ENCODE data around the gene OSBPL5. TPM values are rescaled to one million over a fixed set of nuclear protein-coding genes. Genes with fewer than 3 reads are reported as not detected.
A peak's percentile ranks its signal among the peaks of the same experiment; 100 is the strongest.

The OSBPL5 gene
- total and polyA plus RNA-seq, 2 donors (not counting 1 experiment from before 2014, with no cell fraction given): 12.4 to 49.0 TPM

DNA sequence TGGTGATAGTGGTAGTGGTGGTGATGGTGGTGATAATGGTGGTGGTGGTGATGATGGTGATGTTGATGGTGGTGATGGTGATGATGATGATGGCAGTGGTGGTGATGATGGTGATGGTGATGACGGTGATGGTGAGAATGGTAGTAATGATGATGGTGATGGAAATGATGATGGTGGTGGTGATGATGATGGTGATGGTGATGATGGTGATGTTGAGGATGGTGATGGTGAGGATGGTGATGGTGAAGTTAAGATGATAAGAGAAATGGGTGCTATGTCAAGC lies 41.8 kb upstream of the OSBPL5 start:
- TF ChIP-seq EZH2 (IDR thresholded peaks at IDR 0.05; ENCODE audit: low read length, missing control alignments): no peak
- TF ChIP-seq, protein P1, sequence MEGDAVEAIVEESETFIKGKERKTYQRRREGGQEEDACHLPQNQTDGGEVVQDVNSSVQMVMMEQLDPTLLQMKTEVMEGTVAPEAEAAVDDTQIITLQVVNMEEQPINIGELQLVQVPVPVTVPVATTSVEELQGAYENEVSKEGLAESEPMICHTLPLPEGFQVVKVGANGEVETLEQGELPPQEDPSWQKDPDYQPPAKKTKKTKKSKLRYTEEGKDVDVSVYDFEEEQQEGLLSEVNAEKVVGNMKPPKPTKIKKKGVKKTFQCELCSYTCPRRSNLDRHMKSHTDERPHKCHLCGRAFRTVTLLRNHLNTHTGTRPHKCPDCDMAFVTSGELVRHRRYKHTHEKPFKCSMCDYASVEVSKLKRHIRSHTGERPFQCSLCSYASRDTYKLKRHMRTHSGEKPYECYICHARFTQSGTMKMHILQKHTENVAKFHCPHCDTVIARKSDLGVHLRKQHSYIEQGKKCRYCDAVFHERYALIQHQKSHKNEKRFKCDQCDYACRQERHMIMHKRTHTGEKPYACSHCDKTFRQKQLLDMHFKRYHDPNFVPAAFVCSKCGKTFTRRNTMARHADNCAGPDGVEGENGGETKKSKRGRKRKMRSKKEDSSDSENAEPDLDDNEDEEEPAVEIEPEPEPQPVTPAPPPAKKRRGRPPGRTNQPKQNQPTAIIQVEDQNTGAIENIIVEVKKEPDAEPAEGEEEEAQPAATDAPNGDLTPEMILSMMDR (conservative IDR thresholded peaks at IDR 0.05 in 1 of 2, IDR thresholded peaks at IDR 0.05 in 1 of 2; ENCODE audit: low read depth in 1 of 2, low read length in 2 of 2): no peak
- H2AFZ ChIP-seq (ENCODE audit: low read length): no peak overlapping the region
- no peaks in the 10 kb centered on the region for H3K4me1 ChIP-seq (ENCODE audit: control insufficient read depth, extremely low read depth, insufficient read depth, low read length)
- DNase-seq (ENCODE audit: low read depth in 2 of 2): no peak
- H3K36me3 ChIP-seq (ENCODE audit: control insufficient read depth, insufficient read depth, low read length): no peaks in the 10 kb centered on the region
- no peak overlapping the region for H3K27ac ChIP-seq (ENCODE audit: insufficient read depth, low read length)
- H3K27me3 ChIP-seq (ENCODE audit: control insufficient read depth, insufficient read depth, low read length): peaks cover 21% of the 10 kb centered on the region
- H3K4me2 ChIP-seq (ENCODE audit: extremely low read depth, insufficient read depth, low read length): no peak overlapping the region
- no peaks in the 10 kb centered on the region for H3K9me3 ChIP-seq (ENCODE audit: control insufficient read depth, insufficient read depth, low read depth, low read length)
- no peak overlapping the region for H3K4me3 ChIP-seq (replicated peaks in 1 of 4; ENCODE audit: control extremely low read depth in 1 of 4, insufficient read depth in 1 of 4, low read depth in 3 of 4, low read length in 4 of 4)
- no peaks in the 10 kb centered on the region for H4K20me1 ChIP-seq (ENCODE audit: control insufficient read depth, extremely low read depth, insufficient read depth, low read length)
- no peak overlapping the region for H3K9ac ChIP-seq (ENCODE audit: insufficient read depth, low read length)
- H3K79me2 ChIP-seq (ENCODE audit: control insufficient read depth, insufficient read depth, low read length): no peaks in the 10 kb centered on the region

DNA sequence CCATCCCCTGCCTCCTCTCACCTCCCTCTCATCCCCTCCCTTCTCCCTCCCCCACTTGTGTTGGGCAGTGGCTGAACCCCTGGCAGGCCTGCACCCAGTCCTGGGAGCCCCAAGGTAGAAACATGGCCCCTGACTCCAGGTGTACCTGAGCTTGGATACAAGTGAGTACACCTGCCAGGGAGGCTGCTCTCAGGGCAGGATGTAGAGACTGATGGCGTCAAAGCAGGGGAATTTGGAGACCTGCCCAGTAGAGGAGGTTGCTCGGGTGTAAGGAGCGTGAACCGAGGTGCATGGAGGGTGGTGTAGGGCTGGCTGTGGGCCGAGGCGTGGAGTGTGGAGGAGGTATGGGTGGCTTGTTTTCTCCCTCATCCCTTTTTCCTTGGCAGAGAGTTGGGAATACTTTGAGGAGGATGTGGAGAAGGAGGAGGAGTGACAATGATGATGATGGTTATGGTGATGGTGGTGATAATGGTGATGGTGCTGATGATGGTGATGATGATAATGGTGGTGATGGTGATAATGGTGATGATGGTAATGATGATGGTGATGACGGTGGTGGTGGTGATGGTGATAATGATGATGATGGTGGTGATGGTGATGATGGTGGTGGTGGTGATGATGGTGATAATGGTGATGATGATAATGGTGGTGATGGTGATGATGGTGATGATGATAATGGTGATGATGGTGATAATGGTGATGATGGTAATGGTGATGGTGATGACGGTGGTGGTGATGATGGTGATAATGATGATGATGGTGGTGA lies 41.2 kb upstream of the OSBPL5 start:
- Histone ChIP-seq H3K4me3 (replicated peaks in 1 of 4; ENCODE audit: control extremely low read depth in 1 of 4, insufficient read depth in 1 of 4, low read depth in 3 of 4, low read length in 4 of 4) (no peak overlapping the region), H3K36me3 (ENCODE audit: control insufficient read depth, insufficient read depth, low read length) (no peaks in the 10 kb centered on the region), H3K9me3 (ENCODE audit: control insufficient read depth, insufficient read depth, low read depth, low read length) (no peaks in the 10 kb centered on the region), H3K4me2 (ENCODE audit: extremely low read depth, insufficient read depth, low read length) (no peak overlapping the region), H3K4me1 (ENCODE audit: control insufficient read depth, extremely low read depth, insufficient read depth, low read length) (no peaks in the 10 kb centered on the region), H3K27me3 (ENCODE audit: control insufficient read depth, insufficient read depth, low read length) (peaks cover 26% of the 10 kb centered on the region), H3K9ac (ENCODE audit: insufficient read depth, low read length) (no peak overlapping the region), H3K79me2 (ENCODE audit: control insufficient read depth, insufficient read depth, low read length) (no peaks in the 10 kb centered on the region), H4K20me1 (ENCODE audit: control insufficient read depth, extremely low read depth, insufficient read depth, low read length) (no peaks in the 10 kb centered on the region), H3K27ac (ENCODE audit: insufficient read depth, low read length) (no peak overlapping the region), H2AFZ (ENCODE audit: low read length) (no peak overlapping the region)
- no peak for TF ChIP-seq EZH2 (IDR thresholded peaks at IDR 0.05; ENCODE audit: low read length, missing control alignments)
- TF ChIP-seq, protein P1 (conservative IDR thresholded peaks at IDR 0.05 in 1 of 2, IDR thresholded peaks at IDR 0.05 in 1 of 2; ENCODE audit: low read depth in 1 of 2, low read length in 2 of 2): no peak
- DNase-seq (ENCODE audit: low read depth in 2 of 2): no peak

DNA sequence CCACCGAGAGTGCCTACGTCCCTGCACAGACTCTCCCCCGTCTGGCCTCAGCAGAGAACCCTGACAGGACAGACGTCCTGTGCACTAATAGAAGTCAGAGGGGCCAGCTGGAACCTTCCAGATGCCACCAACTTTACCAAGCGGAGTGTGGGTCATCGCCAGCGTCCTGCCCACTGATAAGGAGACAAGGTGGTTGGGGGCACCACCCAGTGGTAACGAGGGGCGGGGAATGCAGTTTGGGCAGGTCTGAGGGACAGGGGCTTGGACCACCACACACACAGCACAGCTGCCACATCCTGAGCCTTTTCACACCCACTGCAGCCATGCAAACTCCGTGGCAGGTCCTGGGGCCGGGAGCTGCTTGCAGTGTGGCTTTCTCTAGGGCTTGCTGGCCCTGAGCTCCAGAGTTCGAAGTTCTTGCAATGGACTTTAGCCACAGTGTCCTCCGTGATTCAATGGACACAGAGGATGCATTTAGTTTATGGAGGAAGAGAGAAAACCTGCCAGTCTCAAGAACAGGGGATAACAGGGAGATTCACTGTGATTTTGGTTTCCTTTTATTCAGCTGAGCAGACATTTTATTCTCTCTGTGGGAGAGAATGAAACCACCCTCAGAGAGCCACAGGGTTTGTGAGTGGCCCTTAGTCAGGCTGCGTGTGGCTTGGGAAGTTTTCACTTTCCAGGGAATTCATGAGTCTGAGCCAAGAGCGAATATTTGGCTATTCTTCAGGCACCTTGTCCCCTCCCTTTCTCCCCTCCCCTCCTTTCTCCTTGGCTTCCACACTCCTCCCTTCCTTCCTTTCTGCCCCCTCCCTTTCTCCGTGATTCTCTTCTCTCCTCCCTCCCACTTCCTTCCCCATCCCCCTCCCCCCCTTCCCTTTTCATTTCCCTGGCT lies 40.4 kb upstream of the OSBPL5 start:
- H4K20me1 ChIP-seq (ENCODE audit: control insufficient read depth, extremely low read depth, insufficient read depth, low read length): no peaks in the 10 kb centered on the region
- TF ChIP-seq EZH2 (IDR thresholded peaks at IDR 0.05; ENCODE audit: low read length, missing control alignments): no peak
- TF ChIP-seq, protein P1 (conservative IDR thresholded peaks at IDR 0.05 in 1 of 2, IDR thresholded peaks at IDR 0.05 in 1 of 2; ENCODE audit: low read depth in 1 of 2, low read length in 2 of 2): no peak
- H3K9ac ChIP-seq (ENCODE audit: insufficient read depth, low read length): no peak overlapping the region
- no peak overlapping the region for H2AFZ ChIP-seq (ENCODE audit: low read length)
- no peaks in the 10 kb centered on the region for H3K4me1 ChIP-seq (ENCODE audit: control insufficient read depth, extremely low read depth, insufficient read depth, low read length)
- no peak overlapping the region for H3K4me3 ChIP-seq (replicated peaks in 1 of 4; ENCODE audit: control extremely low read depth in 1 of 4, insufficient read depth in 1 of 4, low read depth in 3 of 4, low read length in 4 of 4)
- no peaks in the 10 kb centered on the region for H3K36me3 ChIP-seq (ENCODE audit: control insufficient read depth, insufficient read depth, low read length)
- peak in 1 of 2 donors; percentile 48 for DNase-seq (ENCODE audit: low read depth in 2 of 2)
- H3K9me3 ChIP-seq (ENCODE audit: control insufficient read depth, insufficient read depth, low read depth, low read length): no peaks in the 10 kb centered on the region
- peaks cover 28% of the 10 kb centered on the region for H3K27me3 ChIP-seq (ENCODE audit: control insufficient read depth, insufficient read depth, low read length)
- no peak overlapping the region for H3K27ac ChIP-seq (ENCODE audit: insufficient read depth, low read length)
- no peak overlapping the region for H3K4me2 ChIP-seq (ENCODE audit: extremely low read depth, insufficient read depth, low read length)
- H3K79me2 ChIP-seq (ENCODE audit: control insufficient read depth, insufficient read depth, low read length): no peaks in the 10 kb centered on the region
